Measurements from ENCODE around the gene NCBP3. TPM values are rescaled to one million over a fixed set of nuclear protein-coding genes. Genes with fewer than 3 reads are reported as not detected.
"Not testable (repeated sequence)": the region's sequence is repeated elsewhere in the genome, so short reads cannot be mapped to it uniquely, and the experiment has no call there.

Gene NCBP3
- total and polyA plus RNA-seq, 2 of the 8 experiments (the other 6 are each of a cell fraction or from before 2014, with no cell fraction given) = 19.6 to 46.1 TPM

GRCh38 chr17:3794152-3794551 lies 51.9 kb downstream of the NCBP3 start:
- H3K79me2 ChIP-seq (ENCODE audit: control insufficient read depth in 1 of 2, insufficient read depth in 2 of 2, low read length in 2 of 2); H2BK12ac ChIP-seq (ENCODE audit: low read depth, low read length); H3K27ac ChIP-seq (ENCODE audit: low read depth, low read length); DNase-seq (ENCODE audit: low read depth in 1 of 2, low spot score in 2 of 2); H2BK5ac ChIP-seq (ENCODE audit: low read depth, low read length); FAIRE-seq; H3K4me3 ChIP-seq (ENCODE audit: extremely low read depth in 1 of 4, insufficient read depth in 2 of 4, low read depth in 3 of 4, low read length in 4 of 4); H3K79me1 ChIP-seq (ENCODE audit: low read depth, low read length); H3K23me2 ChIP-seq (ENCODE audit: low read depth, low read length); POLR2A ChIA-PET (ENCODE audit: partially characterized antibody); H2AFZ ChIP-seq (ENCODE audit: low read length); H2BK15ac ChIP-seq (ENCODE audit: low read length); H2BK20ac ChIP-seq (ENCODE audit: low read length); H3K36me3 ChIP-seq (ENCODE audit: control insufficient read depth in 2 of 4, insufficient read depth in 4 of 4, low read length in 3 of 4); H3K18ac ChIP-seq (ENCODE audit: extremely low read depth, low read length); H3K4me2 ChIP-seq (ENCODE audit: insufficient read depth in 1 of 2, low read depth in 2 of 2, low read length in 2 of 2); H4K8ac ChIP-seq (ENCODE audit: extremely low read depth, insufficient read depth, low read length); H3K27me3 ChIP-seq (replicated peaks in 1 of 4; ENCODE audit: control insufficient read depth in 3 of 4, extremely low read depth in 1 of 4, insufficient read depth in 3 of 4, low read length in 3 of 4); H3K23ac ChIP-seq (ENCODE audit: insufficient read length); H3K56ac ChIP-seq (replicated peaks; ENCODE audit: insufficient read length, low read depth, low read length); H4K91ac ChIP-seq (replicated peaks; ENCODE audit: insufficient read length, low read length); H3K4me1 ChIP-seq (replicated peaks in 1 of 4; ENCODE audit: control insufficient read depth in 3 of 4, insufficient read depth in 4 of 4, low read length in 3 of 4); H3K9ac ChIP-seq (replicated peaks in 1 of 4; ENCODE audit: extremely low read depth in 1 of 4, low read depth in 3 of 4, low read length in 3 of 4); H4K5ac ChIP-seq (ENCODE audit: insufficient read length, low read depth, low read length); H3K9me3 ChIP-seq (ENCODE audit: insufficient read depth in 2 of 2, low read depth in 1 of 2, low read length in 1 of 2); H3K14ac ChIP-seq (ENCODE audit: insufficient read length); H4K20me1 ChIP-seq (replicated peaks in 1 of 2; ENCODE audit: control insufficient read depth in 1 of 2, insufficient read depth in 2 of 2, low read length in 2 of 2); H2AK5ac ChIP-seq (ENCODE audit: low read depth, low read length); H3K4ac ChIP-seq (replicated peaks; ENCODE audit: insufficient read length, low read depth, low read length); H2BK120ac ChIP-seq (replicated peaks; ENCODE audit: low read depth, low read length): not testable (repeated sequence)
- CTCF ChIA-PET (ENCODE audit: partially characterized antibody) = interaction anchor here (0.6 to 1.4 kb wide), 2 partner anchors 59 to 743 kb away, joined by 3 to 6 read pairs; no protein-coding TSS in a partner anchor
- 97% methylated on average over 8 of the region's 9 CpGs; no CpG with 5 or more reads in 1 of the 2 experiments for WGBS, 2 experiments (ENCODE audit: extremely low coverage in 1 of 2, insufficient coverage in 1 of 2, insufficient read length in 1 of 2, insufficient replicate concordance in 2 of 2, low coverage in 1 of 2, low lambda C conversion rate in 2 of 2, missing lambda C conversion rate in 1 of 2)

- not testable (repeated sequence) for H4K91ac ChIP-seq (replicated peaks; ENCODE audit: insufficient read length, low read length); H2BK5ac ChIP-seq (ENCODE audit: low read depth, low read length); H2BK15ac ChIP-seq (ENCODE audit: low read length); H3K27me3 ChIP-seq (replicated peaks in 1 of 4; ENCODE audit: control insufficient read depth in 3 of 4, extremely low read depth in 1 of 4, insufficient read depth in 3 of 4, low read length in 3 of 4); H3K4ac ChIP-seq (replicated peaks; ENCODE audit: insufficient read length, low read depth, low read length); H2BK12ac ChIP-seq (ENCODE audit: low read depth, low read length); H3K23ac ChIP-seq (ENCODE audit: insufficient read length); H3K79me1 ChIP-seq (ENCODE audit: low read depth, low read length); H2BK120ac ChIP-seq (replicated peaks; ENCODE audit: low read depth, low read length); H2AFZ ChIP-seq (ENCODE audit: low read length); H3K9me3 ChIP-seq (ENCODE audit: insufficient read depth in 2 of 2, low read depth in 1 of 2, low read length in 1 of 2); H3K56ac ChIP-seq (replicated peaks; ENCODE audit: insufficient read length, low read depth, low read length); DNase-seq (ENCODE audit: low read depth in 1 of 2, low spot score in 2 of 2); H2AK5ac ChIP-seq (ENCODE audit: low read depth, low read length); H3K4me1 ChIP-seq (replicated peaks in 1 of 4; ENCODE audit: control insufficient read depth in 3 of 4, insufficient read depth in 4 of 4, low read length in 3 of 4); FAIRE-seq; H3K14ac ChIP-seq (ENCODE audit: insufficient read length); H3K18ac ChIP-seq (ENCODE audit: extremely low read depth, low read length); H3K36me3 ChIP-seq (ENCODE audit: control insufficient read depth in 2 of 4, insufficient read depth in 4 of 4, low read length in 3 of 4); H4K5ac ChIP-seq (ENCODE audit: insufficient read length, low read depth, low read length); H2BK20ac ChIP-seq (ENCODE audit: low read length); H3K4me3 ChIP-seq (ENCODE audit: extremely low read depth in 1 of 4, insufficient read depth in 2 of 4, low read depth in 3 of 4, low read length in 4 of 4); H3K79me2 ChIP-seq (ENCODE audit: control insufficient read depth in 1 of 2, insufficient read depth in 2 of 2, low read length in 2 of 2); H3K4me2 ChIP-seq (ENCODE audit: insufficient read depth in 1 of 2, low read depth in 2 of 2, low read length in 2 of 2); H3K9ac ChIP-seq (replicated peaks in 1 of 4; ENCODE audit: extremely low read depth in 1 of 4, low read depth in 3 of 4, low read length in 3 of 4); H3K27ac ChIP-seq (ENCODE audit: low read depth, low read length); H3K23me2 ChIP-seq (ENCODE audit: low read depth, low read length); H4K20me1 ChIP-seq (replicated peaks in 1 of 2; ENCODE audit: control insufficient read depth in 1 of 2, insufficient read depth in 2 of 2, low read length in 2 of 2); H4K8ac ChIP-seq (ENCODE audit: extremely low read depth, insufficient read depth, low read length)
- ChIA-PET POLR2A (ENCODE audit: partially characterized antibody) (interaction anchor here (0.6 kb wide), 1 partner anchor 54 kb away, joined by 3 read pairs; no protein-coding TSS in a partner anchor), CTCF (ENCODE audit: partially characterized antibody) (interaction anchor here (1.4 to 1.9 kb wide), 2 partner anchors 56 to 58 kb away, joined by 6 read pairs; no protein-coding TSS in a partner anchor)
- WGBS, 2 experiments (ENCODE audit: extremely low coverage in 1 of 2, insufficient coverage in 1 of 2, insufficient read length in 1 of 2, insufficient replicate concordance in 2 of 2, low coverage in 1 of 2, low lambda C conversion rate in 2 of 2, missing lambda C conversion rate in 1 of 2) = 85% methylated on average over 7 of the region's 7 CpGs; no CpG with 5 or more reads in 1 of the 2 experiments
Observed at GRCh38 chr17:3793258-3793657, 52.8 kb downstream of the NCBP3 start.
